ENCODE data around the gene PRKCD.

The PRKCD gene

DNA sequence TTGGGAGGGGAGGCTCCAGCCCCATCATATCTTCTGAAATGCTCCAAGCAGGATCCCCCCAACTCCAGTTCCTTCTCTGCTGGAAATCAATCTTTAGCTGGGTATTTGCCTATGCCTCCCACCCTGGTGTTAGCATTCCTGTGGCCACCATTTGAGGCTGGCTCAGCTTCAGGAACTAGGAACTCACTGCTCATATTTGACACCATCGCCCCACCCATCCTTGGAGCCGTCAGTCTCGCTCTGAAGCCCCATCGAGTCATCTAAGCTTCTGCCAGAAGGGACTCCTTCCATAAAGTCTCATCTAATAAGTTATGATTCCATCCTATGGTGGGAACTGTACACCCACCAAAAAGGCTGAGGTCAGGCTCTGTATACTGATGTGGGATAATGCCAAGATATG lies 26.4 kb downstream of the PRKCD start:
- DNase-seq (ENCODE audit: low read depth) = peak; percentile 33

GRCh38 chr3:53188136-53188685 lies 27.2 kb downstream of the PRKCD start:
- no peak for DNase-seq (ENCODE audit: low read depth)
- H3K4me3 ChIP-seq (ENCODE audit: low read depth, low read length) = no peak overlapping the region
- no peak for TF ChIP-seq CTCF (conservative IDR thresholded peaks at IDR 0.05; ENCODE audit: low read depth, low read length)

More for the DNA sequence above, 26.4 kb downstream of the PRKCD start:
- no peak for TF ChIP-seq CTCF (conservative IDR thresholded peaks at IDR 0.05; ENCODE audit: low read depth, low read length)
- no peak overlapping the region for H3K4me3 ChIP-seq (ENCODE audit: low read depth, low read length)

- TF ChIP-seq CTCF (conservative IDR thresholded peaks at IDR 0.05; ENCODE audit: low read depth, low read length) = no peak
- no peak for DNase-seq (ENCODE audit: low read depth)
- no peak overlapping the region for H3K4me3 ChIP-seq (ENCODE audit: low read depth, low read length)
These were observed 27.7 kb downstream of the PRKCD start for GRCh38 chr3:53188720-53189119.

DNA sequence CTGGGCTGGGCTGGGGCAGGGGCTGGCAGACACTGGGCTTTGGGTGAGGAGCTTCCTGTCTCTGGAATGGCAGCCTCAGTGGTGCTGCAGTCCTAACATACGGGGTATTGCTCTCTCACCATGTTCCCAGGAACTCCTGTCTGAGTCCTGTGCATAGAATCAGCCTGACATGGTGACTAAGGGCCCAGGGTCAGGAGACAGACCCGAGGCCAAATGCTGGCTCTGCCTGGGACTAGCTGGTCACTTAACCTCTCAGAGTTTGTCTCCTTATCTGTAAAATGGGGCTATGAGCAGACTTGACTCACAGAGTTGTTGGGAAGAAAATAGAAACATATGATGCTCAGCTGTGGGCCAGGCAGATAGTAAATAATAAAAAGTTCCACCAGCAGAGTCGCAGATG lies 28.3 kb downstream of the PRKCD start:
- no peak for TF ChIP-seq CTCF (conservative IDR thresholded peaks at IDR 0.05; ENCODE audit: low read depth, low read length)
- no peak overlapping the region for H3K4me3 ChIP-seq (ENCODE audit: low read depth, low read length)
- no peak for DNase-seq (ENCODE audit: low read depth)

GRCh38 chr3:53190659-53191058 lies 29.6 kb downstream of the PRKCD start:
- H3K4me3 ChIP-seq (ENCODE audit: low read depth, low read length) = no peak overlapping the region
- no peak for TF ChIP-seq CTCF (conservative IDR thresholded peaks at IDR 0.05; ENCODE audit: low read depth, low read length)
- no peak for DNase-seq (ENCODE audit: low read depth)

GRCh38 chr3:53191836-53192480 lies 30.9 kb downstream of the PRKCD start:
- TF ChIP-seq CTCF (conservative IDR thresholded peaks at IDR 0.05; ENCODE audit: low read depth, low read length) = no peak
- no peak overlapping the region for H3K4me3 ChIP-seq (ENCODE audit: low read depth, low read length)
- no peak for DNase-seq (ENCODE audit: low read depth)

DNA sequence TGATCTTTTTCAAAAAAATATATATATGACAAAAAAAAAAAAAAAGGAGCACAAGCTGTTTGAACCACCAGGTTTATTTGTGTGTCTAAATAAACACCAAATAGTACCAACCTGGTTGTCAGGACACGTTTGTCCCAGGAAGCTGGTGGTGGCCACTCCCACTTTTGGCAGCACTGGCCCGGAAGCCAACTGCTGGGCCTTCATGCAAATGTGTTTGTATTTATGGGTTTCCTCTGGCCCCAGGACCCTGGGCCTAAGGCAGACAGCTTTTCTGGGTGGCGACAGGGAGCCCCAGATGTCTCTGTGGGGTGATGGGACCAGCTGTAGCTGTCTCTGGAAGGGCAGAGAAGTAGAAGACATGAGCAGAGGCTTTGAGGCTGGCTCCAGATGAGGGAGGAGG lies 31.6 kb downstream of the PRKCD start:
- H3K4me3 ChIP-seq (ENCODE audit: low read depth, low read length) = no peak overlapping the region
- DNase-seq (ENCODE audit: low read depth) = no peak
- TF ChIP-seq CTCF (conservative IDR thresholded peaks at IDR 0.05; ENCODE audit: low read depth, low read length) = no peak
